GM18511 (cell line): ENCODE data around the gene IFNG.
"Not testable (repeated sequence)": the region's sequence is repeated elsewhere in the genome, so short reads cannot be mapped to it uniquely, and the experiment has no call there.

Experiments used
- ATAC-seq: cut with Tn5 transposase; IDR thresholded peaks from one replicate; pipeline ENCODE4 v1.9.1; 2021; ENCODE audit warnings: mild to moderate bottlenecking, moderate library complexity; ENCODE audit not compliant: unreplicated experiment

The IFNG gene

DNA sequence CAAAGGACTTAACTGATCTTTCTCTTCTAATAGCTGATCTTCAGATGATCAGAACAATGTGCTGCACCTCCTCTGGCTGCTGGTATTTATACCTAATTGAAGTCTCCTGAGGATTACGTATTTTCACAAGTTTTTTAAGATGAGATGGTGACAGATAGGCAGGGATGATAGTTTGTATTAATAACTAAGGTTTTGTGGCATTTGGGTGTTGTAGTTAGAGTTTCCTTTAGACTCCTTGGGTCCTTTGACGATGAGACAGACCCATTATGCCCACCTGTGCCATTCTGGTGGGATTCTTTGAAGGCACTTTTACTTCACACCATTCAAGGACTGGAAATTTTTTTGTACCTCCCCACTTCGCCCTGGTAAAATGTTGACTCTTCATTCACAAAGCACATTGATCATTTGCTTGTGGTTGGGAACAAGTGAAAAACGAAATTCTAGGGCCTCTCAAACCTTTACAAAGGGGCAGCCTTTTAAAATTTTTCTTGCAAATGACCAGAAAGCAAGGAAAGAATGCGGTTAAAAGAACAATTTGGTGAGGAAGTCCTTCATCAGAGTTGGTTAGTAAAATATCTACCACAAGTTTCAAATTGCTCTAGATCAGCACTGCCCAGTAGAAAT is at the start of gene IFNG:
TSS of gene IFNG (minus strand) at position 60 of the 624 bp plus-strand sequence. CDS start 125 bp downstream, outside the sequence.
- ATAC-seq = peak; percentile 51

DNA sequence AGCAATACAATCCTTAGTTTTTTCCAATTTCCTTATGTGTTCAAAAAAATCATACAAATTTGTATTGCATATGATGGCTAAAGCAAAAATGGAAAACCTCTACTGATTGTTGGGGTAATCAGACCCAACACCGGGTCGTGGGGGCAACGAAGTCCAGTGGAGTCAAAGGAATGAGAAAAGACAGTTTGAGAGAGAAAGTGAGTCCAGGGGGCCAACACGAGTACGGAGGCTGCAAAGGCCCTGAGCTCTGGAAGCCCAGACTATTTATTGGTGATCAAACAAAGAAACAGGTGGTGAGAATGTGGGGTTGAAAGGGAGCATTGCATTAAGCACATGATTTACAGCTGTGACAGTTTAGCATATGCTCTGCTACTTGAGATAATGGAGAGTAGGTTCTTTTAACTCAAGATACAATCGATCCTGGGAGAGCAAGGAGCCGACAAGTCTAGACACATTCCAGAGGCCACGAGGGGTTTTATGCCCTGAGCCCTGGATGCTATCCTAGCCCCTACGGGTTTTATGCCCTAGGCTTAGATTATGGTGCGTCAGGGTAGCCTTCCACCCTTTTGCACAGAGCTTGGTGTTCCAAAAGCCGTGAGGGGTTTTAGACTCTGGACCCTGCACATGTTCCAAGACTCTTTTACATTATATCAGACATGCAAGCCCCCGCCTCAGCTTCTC is 49.6 kb upstream of the IFNG start:
- ATAC-seq = not testable (repeated sequence)

DNA sequence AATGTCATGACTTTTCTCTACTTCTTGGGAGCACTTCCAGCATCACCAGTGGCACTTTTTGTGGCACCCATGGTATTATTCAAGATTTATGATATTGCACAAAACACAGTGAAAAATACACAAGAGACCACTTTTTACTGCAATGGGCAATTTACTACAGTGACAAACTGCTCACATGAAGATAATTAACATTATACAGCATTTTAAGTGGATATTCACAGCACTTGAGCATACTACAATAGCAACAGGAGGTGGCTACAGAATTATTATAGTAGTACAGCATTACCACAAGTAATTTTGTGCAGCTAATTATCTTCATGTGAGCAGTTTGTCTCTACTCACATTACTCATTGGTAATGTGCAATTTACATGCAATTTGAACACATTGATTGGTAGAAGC is 47.7 kb upstream of the IFNG start:
- no peak for ATAC-seq

DNA sequence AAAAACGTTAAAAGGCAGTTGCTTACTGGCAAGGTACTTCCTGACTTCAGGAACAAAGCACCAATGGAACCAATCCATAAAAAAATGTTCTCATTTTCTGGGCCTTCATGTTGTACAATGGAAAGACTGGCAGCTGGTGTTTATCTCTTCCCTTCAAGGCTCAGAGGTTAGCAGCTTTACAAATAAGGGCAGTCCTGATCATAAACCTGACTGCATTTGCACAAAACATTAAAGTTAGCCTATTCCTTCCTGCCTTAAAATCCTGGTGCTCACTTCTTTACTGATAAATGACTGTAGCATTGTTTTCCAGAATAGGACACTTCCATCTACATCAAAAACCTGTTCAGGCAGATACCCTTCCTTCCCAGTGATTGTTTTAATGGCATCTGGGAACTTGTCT is 46.9 kb upstream of the IFNG start:
- ATAC-seq = no peak

DNA sequence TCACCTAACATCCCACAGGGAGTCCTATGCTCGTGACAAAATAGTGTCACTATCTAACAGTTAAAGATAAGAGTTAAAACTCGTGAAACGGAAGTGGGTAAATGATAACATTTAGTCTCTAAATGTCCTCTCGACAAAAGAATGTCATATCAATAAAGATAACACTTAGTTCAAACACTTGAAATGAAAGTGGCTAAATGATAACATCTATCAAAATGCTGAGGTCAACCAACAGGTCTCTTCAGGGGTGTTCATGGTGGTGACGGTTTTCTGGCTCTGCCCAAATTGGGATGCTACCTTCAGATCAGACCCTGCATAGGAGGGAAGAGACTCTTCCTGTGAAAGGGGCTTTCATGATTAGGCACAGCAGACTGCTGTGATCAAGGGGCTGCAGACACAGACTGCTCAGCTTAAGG is 43.9 kb upstream of the IFNG start:
- ATAC-seq = no peak

DNA sequence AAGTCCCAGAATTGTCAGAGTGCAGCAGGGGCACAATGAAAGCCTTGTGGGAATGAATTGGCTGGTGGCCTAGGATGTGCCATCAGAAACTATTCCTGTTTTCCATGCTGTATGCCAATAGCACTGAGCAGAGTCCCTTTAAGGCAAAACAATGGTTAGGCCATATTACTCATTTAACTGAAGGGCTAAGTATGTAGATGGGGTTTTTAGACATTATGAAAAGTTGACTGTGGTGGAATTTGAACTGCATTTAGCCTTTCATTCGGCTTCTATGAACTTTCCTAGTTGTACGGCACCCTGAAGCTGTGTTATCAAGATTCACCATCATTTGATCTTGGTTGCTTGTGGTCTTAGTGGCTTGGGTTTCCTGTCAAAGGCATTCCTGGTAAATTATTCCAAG is 41.3 kb upstream of the IFNG start:
- no peak for ATAC-seq

DNA sequence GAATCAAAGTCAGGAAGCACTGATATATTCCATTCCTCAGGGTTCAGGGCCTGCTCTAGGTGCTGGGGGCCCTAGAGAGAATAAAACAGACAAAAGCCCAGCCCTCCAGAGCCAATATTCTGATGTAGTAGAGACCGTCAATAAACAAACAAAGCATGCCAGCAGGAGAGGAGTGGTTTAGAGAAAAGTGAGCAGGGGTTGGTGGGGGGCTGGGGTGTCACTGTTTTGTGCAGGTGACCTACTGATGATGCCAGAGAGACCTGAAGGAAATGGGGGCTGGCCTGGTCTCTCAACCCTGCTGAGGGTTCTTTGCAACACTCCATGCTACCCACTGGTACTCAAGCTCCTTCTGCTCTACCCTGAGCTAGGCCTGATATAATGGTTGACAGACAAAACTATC is 39.6 kb upstream of the IFNG start:
- ATAC-seq = no peak

DNA sequence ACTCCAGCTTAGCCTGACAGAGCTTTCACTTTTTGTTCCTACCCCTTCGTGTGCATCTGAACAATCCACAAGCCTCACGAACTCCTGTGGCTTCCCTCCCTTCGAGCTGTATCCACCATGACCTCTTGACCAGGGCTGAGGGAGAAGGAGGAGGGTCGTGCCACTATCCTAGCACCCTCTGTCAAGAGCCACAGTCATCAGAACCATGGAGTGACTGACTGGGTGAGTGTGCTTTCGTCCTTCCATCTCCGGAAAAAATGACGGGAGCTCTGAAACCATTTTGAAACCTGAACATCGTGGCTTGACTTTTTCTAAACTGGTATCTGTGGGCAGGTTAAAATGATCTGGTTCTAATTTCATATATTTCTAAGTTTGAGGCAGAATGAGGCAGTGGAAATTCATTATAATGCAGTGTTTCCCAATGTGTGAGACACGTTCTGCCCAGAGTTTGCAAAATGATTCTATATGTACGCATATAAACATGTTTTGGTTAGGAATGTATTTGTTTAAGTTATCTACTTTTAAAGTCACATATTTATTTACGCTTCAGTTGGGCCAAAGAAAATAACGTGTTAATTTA is 39.1 kb upstream of the IFNG start:
- no peak for ATAC-seq

DNA sequence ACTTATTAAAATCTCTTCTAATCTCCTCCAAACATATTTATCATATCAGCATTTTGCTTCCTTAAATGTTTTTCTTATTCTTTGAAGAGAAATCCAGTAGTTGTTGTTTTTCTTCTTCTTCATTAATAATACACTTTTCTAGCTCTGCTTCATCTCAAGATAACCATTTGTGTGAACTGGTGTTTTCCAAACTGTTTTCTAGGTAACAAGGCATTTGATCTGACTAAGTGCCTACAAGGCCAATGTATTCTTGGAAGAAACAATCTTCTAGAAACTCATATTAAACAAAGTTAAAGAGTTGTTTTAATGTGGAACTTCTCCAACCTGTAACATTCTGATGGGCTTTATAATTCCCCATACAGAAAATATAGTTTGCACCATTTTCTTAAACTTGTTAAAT is 30.8 kb upstream of the IFNG start:
- no peak for ATAC-seq

DNA sequence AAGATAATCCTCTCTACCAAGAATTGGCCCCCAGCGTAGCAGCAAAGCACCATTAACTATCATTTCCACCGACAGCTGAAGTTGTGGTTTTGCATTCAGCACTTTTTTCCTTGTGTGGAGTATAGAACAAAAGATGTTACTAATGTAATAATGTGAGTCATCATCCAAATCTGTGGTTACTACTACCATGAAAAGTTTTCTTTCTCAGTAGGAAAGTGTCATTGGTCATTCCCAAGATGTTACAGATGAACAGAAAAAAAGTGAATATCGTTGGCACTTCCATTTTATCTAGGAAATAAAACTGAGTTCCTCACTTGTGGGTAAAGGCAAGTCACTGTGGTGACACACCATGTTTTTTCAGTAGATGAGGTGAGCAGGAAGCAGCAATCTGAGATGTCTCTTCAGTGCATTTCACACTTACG is 30.3 kb upstream of the IFNG start:
- no peak for ATAC-seq

DNA sequence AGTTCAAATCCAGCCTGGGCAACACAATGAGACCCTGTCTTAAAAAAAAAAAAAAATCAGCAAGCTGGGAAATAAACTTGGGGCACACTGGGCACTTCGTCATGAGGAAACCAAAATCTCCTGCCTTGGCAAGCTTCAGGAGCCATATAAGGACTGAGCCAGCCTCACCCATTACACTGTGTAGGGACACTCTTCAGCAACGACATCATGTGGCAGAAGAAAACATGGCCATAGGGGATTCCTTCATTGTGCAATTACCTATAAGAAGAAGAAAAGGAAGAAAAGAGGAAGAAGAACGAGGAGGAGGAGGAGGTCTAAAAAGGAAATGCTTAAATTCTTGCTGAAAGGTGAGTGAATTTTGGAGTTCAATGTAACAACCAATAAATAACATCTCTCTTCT is 26.1 kb upstream of the IFNG start:
- ATAC-seq = no peak

DNA sequence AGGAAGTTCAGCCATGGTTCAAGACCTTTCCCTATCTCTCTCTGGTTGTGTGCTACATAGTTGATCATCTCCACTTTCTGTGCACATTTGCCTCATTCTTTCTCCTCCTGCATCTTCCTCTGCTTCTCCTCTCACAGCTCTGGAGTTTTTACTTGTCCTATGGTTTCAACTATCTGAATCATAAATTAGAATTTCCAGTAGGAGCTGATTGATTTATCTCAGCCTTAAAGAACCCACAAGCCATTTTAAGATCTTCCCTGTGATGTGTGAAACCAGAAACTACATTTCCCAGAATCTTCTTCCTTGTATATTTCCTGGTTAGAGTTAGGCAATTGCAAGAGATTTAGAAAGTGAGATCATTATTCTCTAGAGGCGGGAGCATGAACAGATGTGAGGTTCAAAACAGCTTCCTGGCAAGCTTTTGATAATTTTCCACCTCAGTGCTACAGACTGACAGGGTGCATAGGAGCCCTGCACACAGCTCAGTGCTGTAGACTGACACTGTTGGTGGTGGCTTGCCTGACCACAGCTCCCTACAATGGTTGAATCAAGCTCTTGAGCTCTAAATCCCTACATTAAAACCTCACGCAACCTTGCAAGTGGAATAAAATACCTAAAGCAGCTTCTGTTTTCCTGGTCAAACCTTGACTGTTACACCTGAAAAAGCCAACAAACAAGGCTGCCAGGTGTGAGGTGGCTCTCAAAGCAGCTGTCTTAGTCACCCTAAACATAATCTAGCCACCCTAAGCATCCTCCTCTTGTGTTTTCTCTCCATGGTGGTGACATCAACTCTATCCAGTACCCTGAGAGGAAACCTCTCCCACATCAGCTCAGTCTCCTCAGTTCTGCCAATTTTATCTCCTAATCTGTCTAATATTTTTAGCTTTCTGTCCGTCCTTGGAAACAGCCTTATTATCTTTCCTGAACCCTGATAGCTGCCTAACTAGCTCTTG is 21.5 kb upstream of the IFNG start:
- ATAC-seq = peak; percentile 87

DNA sequence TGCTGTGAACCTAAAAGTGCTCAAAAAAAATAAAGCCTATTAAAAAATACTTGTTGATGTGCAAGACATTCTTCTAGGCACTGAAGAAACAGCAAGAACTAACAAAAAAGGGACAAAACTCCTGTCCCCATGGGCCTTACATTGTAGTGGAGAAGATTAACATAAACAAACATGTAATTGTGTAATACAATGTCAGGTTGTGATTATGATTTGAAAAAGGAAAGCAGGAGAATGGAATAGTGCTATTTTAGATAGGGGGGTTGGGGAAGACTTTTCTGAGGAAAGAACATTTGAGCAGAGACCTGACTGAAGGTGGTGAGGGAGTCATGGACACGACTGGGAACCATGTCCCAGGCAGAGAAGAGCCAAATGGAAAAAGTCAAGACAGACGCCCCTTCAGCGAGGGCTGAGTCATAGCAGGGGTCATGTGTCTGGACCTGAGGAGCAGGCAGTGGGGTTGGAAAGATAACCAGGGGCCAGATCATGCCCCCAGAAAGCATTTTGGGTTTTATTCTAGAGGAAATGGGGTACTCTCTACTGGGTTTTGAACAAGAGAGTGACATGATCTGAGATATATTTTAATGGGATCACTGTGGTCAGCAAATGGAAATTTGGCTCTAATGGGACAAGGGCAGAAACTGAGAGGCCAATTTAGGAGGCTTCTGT is 19.4 kb upstream of the IFNG start:
- no peak for ATAC-seq

DNA sequence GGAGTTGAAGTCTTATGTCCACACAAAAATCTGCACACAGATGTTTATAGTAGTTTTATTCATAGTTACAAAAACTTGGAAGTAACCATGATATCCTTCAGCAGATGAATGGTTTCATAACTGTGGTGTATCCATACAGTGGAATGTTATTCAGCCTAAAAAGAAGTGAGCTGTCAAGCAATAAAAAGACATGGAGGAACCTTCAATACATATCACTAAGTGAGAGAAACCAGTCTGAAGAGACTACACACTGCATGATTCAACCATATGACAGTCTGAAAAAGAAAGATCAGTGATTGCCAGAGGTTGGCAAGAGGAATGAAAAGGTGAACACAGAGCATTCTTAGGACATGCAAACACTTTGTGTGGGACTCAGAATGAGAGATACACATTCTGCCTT is 18.6 kb upstream of the IFNG start:
- ATAC-seq = no peak

DNA sequence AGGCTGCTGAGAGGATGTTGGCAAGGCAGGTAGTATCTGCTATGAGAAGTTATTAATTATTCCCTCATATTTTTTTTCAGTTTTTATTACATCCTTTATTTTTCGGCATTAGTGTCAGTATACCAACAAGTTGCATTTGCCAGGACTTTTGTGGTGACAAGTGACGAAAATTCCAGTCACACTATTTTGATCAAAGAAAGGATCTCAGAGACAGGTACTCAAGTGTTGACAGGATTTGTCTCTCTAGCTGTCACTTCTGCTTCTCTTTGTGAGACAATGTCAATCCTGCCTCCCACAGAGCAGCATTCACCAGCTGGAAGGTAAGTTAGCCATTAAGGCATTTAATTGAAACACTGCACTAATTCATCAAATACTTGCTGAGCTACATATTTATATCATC is 18.0 kb upstream of the IFNG start:
- no peak for ATAC-seq

DNA sequence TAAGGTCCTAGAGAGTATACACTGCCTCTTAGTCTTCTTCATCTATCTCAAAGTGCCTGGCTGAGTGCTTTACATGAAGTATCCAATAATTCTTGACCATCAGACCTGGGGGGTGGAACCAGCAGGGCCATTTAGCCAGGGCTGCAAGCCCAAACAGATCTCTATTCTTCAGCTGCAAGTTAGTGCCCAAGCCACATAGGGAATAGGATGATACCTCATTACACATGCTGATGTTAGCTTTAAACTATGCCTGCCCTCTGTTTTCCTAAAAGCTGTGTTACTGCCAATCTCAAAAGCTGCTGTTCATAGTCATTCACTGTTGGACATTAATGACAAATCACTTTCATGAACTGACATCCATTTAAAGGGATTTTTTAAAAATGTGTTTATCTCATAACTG is 16.7 kb upstream of the IFNG start:
- no peak for ATAC-seq

DNA sequence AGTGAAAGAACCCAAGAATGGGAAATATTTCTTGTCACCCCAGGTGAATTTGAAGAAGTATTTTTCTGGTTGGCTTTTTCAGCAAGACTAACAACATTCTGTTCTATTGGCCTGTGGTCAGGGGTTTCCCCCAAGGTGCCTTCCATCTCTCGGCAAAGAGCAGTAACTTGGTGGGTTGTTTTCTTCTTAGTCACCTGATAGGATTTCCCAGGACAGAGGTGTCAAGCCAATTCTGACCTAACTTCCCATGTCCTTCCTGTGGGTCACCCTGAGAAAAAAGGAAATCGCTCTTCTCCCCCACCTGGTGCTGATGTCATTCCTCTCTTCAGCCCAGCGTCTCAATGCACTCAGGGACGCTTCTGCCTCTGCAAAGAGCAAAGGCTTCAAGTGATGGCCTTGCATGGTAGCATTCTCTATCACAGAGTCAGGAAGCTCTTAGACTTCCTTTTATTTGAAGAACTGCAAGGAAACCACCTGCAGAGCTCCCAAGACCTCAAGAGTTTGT is 16.1 kb upstream of the IFNG start:
- ATAC-seq = peak; percentile 94

DNA sequence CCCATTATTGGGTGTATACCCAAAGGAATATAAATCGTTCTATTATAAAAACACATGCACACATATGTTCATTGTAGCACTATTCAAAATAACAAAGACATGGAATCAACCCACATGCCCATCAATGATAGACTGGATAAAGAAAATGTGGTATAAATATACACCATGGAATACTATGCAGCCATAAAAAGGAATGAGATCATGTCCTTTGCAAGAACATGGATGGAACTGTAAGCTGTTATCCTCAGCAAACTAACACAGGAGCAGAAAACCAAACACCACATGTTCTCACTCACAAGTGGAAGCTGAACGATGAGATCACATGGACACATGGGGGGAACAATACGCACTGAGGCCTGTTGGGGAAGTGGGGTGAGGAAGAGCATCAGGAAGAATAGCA is 15.2 kb upstream of the IFNG start:
- not testable (repeated sequence) for ATAC-seq

DNA sequence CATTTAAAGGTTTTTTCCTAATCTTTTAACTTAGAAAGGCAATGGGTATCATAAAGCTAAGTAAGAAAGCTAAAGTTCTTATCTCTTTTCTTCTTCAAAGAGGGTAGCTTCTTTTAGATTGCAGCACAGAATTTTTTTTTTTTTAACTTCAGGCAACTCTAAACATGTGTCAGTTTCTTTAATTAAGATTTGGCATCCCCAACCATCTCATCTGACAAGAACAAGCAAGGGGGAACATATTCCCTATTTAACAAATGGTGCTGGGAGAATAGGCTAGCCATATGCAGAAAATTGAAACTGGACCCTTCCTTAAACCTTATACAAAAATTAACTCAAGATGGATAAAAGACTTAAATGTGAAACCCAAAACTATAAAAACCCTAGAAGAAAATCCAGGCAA is 14.3 kb upstream of the IFNG start:
- ATAC-seq = no peak

DNA sequence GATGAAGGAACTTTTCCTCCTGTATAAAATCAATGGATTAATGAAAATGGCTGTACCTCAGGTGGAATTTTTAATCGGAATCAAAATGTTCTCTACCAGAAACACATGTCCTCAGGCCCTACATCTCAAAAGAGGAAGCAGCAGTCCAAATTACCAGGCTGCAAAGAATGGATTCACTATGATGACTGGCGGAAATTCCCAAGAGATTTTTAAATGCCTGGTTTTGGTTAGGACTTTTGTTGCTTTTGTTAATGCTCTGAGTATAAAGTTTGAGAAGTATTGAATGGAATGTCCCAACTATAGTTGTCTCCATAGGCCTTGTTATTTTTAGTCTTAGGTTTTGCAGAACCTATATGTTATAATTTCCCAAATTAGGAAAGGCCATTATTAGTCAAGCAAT is 11.2 kb upstream of the IFNG start:
- ATAC-seq = no peak
